HG02678 (cell line): ENCODE results near the gene ASB13.

Source experiments
- ATAC-seq: cut with Tn5 transposase; IDR thresholded peaks from one replicate; pipeline ENCODE4 v1.9.1; 2021; ENCODE audit warnings: mild to moderate bottlenecking, moderate library complexity; ENCODE audit not compliant: unreplicated experiment

The ASB13 gene

DNA sequence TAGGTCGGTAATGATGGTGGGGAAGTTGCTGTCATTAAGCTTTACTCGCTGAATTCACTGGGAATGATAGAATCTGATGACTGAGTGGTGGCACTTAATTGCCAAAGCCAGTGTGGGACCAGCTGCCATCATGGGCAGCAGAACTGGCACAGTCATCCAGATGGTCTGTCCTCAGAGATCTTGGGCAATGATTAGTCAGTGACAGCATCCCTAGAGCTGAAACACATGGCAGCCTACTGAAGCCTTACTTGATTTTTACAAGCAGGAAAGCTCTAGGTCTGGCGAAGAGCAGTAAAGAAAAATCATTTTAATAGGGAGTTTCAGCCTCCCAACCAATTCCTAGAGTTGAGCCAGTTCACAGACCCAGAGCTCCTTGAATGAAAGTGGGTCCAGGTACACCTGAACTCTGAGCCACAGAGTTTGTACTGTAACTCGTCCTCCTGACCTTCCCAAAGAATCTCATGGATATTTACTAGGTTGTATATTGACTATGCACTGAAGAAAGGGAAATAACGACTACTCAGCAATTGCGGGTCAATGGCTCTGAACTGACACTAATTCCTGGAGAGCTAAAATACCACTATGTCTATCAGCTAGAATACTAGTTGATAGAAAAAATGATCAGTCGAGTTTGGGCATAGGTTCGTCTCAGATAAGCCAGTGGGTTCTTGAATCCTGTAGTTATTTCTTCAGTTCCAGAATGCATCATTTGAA, 4.4 kb upstream of the ASB13 start:
- no peak for ATAC-seq

- ATAC-seq: no peak
Observed at GRCh38 chr10:5669604-5670003, 3.2 kb upstream of the ASB13 start.

DNA sequence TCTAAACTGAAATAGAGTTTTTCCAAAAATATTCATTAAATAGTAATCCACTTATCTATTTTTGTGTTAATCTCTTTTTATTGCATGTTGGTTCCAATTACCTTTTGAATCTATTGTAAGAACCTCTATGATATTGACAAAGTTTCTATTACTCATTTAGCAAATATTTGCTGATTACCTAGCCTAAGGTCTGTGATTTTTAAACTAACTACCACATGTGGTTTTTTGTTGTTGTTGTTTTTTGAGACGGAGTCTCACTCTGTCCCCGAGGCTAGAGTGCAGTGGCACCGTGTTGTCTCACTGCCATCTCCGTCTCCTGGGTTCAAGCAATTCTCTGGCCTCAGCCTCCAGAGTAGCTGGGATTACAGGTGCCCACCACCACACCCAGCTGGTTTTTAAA, 2.0 kb upstream of the ASB13 start:
- ATAC-seq: no peak

DNA sequence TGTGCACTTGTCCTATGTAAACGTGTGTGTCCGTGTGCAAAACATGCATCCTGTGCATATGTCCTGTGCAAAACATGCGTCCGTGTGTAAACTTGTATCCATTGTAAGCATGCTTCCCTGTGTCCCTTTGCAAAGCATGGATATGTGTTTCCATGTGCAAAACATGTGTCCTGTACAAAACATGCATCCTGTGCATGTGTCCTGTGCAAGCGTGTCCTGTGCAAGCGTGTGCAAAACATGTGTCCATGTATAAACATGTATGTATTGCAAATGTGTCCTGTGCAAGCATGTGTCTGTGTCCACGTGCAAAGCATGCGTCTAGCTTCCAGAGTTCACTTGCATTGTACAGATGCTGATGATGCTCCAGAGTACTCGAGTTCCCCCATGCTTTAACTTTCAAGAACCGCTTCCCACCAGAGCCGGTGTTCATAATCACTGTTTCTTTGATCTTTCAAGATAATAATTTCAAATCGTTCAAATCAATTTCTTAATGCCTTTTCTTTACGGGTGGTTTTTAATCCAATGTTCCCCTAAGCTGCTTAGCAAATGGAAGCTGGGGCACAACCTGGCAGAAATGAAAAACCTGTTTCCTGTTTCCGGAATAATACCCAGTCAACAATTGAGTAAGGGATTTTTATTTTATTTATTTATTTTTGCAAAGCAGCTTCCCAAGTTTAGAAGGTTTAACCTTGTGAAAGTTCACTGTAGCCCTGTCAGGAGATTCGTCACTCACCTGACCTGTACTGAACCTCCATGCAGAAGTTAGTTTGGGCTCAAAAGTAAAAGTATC, 641 bp upstream of the ASB13 start:
- no peak for ATAC-seq

DNA sequence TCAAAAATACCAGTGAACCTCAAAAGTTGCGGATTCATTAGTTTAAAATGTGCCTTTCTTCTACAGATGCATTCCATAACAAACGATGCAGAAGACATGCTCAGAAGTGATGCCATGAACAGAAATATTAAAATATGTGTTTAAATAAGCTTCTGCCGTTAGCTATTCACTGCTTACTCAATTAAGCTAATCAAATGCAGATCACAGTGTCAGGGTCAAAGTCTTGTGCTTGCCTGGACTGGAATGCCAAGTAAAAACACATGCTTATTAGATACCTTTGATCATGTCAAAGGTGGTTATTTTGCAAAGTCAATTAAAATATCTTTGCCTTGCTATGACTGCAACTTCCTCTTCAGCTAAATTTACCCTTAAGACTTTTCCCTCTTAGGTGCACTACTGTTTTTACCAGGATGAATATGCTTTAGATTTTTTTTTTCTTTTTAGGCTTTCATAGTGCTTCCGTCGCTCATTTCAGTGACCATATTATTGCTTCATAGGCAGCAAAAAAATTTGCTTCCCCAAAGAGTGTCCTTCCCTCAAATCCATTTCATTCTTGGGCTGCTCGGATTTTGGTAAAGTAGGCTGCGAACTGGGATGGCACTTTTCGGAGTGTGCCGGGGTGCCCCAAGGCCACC, 905 bp downstream of the ASB13 start:
- ATAC-seq: no peak

DNA sequence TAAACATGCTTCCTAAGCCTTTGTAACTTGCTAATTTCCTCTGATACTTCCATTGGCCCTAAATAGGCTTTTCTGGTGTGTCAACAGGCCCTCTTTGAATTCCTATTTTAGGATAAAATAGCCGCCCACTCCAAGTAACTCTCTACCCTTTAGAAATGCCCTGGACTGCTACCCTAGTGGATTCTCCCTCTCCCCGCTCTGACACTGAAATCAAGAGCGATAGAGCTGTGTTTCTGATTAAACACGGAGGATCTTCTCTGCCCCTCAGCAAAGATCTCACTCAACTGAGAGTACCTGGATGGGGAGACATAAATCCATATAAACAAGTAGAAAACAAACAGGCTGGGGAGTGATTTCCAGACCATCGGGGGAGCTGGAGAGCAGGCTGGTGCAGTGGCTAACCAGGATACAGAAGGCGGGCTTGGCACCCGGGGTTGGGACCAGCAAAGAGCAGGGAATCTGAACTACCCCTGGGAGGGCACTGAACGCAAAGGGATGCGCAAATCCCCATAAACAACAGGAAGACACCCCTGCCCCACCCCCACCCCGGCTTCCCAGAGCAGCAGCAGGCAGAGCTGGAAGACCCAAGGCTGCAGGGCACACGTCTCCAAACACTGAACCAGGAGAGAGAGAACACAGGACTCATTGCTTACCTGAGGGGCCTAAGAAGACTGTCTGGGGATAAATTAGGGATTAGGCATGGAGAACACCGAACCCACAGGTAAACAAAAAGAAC, 2.5 kb downstream of the ASB13 start:
- no peak for ATAC-seq

DNA sequence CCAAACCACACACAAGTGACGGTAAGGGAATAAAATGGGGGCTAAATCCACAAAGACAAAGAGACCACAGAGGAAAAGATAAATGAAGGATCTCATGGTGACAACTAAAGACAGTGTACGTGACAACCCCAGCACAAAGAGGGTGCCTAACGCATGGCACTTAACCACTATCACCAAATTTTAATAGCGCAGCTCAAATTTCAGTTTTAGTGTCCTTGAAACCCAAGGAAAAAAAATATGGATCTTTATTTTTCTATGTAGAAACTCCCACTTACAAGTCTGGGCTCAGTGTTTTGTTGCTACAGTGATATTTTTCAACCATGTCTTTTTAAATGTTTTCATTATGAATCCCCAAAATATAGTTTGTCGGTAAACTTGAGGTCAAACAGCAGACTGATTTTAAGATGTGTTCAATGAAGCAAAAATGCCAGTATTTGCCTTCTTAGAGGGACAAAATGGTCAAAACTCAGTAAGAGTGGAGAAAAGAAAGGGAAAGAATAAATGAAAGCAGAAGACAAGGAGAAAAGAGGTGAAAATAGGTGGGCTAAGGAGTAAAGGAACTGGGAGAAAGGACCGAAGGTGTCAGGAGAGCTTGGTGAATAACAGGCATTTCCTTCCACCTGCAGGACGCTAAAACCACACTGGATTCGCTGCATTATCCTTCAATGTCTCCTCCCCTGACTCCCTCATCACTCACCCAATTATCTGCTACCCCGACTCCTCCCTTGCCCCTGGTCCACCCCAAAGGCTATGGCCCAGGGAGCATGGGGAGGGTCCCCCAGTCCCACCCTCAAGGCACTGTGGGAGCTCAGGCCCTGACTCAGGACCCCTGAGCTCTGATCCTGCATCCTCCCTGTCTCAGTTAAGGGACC, 3.5 kb downstream of the ASB13 start:
- ATAC-seq: no peak

- no peak for ATAC-seq
Observed at GRCh38 chr10:5661043-5661442, 5.4 kb downstream of the ASB13 start.

DNA sequence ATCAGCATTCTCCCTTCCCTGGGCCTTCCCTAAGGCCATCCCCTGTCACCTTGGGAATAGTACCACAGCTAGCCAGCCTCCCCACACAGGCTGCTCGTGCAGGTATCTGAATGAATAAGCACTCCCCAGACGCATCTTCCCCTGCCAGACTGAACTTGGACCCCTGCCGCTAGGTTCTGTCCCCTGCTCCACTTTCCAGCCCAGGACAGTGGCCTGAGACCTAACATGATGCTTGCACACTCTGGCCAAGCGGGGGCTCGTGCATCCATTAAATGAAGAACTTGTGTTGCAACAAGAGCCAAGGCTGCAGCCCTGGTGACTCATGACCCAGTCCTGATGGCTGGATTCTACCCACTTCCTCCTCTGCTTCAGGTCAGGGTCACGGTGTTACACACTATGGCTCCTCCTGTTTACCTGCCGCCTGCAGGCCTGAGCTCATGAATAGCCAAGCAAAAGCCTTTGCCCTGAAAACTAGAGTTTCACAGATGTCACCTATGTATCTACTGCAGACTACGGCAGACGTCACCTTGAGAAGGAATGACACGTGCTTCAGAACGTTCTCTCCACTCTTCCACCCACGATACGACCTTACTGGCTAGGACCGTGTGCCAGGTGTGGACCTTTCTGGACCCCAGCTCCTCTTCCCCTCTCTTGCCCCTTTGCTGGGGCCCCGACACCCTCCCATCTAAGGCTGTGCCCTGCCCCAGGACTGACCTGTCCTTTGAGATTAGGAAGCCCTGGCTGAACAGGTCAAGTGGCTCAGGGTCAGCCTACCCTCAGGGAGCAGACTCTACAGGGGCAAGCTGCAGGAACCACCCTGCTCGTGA, 6.5 kb downstream of the ASB13 start:
- no peak for ATAC-seq

DNA sequence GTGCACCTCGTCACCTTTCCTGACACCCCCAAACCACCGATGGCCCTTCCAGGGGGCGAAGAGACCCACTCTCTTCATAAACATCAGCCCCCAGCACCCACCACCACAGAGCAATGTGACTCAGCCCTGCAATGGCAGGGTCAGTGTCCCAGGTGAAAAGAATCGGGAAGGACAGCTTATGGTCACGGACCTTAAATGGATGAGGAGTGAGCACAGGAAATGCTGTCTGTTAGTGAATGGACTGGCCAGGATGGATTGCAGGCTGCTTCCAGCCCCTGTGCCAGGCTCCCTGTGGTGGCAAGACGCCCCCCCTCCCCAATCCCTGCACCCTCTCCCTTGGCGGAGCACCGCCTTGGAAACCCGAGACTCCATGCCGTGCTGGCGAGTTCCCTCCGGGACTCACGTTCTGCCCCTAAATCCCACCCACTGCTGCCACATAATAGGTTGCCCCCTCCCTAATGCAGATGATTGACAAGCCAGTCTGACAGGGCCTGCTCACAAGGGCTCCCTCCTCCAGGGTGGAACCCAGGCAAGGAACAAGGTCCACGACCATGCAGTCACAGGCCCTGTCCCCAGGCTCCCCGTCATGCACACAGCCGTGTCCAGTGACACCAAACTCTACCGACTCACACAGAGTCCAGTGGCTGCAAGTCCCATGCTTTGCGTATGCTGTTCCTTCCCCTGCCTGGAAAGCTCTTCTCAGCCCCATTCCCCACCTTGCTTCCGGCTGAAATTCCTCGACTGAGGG, 7.3 kb downstream of the ASB13 start:
- ATAC-seq: no peak

GRCh38 chr10:5656737-5657579, 9.4 kb downstream of the ASB13 start:
- no peak for ATAC-seq

DNA sequence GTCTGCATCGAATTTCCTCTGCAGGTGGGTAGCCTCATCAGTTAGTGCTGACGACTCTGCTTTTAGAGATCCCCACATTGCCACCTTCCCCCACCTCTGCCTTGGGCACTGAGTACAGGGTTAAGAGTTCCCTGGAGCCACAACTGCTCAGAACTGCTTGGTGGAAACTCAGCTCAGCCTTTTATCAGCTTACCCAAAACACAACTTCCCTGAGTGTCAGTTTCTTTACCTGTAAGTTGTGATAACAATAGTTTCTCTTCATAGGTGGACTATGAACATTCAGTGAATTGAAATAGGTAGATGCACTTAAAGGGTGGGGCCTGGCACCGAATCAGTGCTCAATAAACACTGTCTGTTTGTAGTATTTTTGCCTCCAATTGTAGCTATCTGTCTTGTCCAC, 11.3 kb downstream of the ASB13 start:
- ATAC-seq: no peak

DNA sequence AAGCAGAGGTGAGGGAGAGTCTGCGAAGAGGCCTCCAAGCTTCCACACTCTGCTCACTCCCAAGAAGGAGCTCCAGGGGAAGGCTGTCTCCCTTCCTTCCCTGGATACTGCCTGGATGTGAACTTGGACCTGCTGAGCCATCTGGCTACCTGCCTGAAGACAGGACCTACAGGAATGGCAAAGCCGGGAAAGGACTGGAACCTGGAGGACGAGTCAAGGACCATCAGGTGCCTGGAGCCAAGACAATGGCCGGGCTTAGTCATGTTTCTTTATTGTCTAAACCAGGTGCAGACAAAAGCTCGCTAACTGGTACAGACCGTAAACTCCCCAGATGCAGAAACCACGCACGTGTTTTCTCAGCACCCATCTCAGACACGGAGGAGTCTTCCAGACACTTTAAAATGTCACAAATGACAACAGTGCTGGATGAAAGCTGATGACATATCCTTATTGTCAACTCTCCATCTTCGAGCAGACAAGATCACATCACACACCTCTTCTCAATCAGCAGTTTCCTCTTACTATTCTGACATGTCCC, 12.1 kb downstream of the ASB13 start:
- ATAC-seq: no peak

DNA sequence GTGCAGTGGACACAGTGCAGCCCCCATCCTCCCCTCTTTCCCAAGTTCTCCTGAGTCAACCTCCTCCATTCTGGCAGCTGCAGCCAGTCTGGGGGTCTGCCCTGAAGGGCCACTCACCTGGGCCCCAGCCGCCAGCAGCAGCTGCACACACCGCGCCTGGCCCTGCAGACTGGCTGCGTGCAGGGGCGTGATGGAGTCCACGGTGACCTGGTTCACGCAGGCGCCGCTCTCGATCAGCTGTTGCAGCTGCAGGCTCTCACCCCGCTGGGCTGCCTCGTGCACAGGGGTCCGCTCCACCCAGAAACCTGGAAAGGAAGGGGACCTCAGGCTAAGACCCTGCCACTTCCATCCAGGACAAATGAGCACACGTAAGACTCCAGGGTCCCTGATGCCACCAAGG, 13.6 kb downstream of the ASB13 start:
- ATAC-seq: no peak

DNA sequence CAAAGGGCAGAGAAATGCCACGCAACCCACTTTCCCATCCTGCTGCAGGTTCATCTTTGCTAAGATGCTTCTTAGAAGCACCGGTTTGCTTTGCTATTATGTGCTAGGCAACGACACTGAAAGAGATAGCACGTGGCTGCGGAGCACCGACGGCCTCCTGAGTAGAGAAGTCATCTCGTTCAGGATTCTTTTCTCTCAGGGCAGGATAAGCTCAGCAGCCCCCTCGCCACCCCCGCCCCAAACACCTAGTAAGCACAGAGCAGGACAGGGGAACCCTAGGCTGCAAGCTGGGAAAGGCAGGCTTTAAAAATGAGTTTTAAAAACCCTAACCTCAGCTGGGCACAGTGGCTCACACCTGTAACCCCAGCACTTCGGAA, 15.0 kb downstream of the ASB13 start:
- no peak for ATAC-seq

- no peak for ATAC-seq
Observed at GRCh38 chr10:5650664-5651387, 15.6 kb downstream of the ASB13 start.

DNA sequence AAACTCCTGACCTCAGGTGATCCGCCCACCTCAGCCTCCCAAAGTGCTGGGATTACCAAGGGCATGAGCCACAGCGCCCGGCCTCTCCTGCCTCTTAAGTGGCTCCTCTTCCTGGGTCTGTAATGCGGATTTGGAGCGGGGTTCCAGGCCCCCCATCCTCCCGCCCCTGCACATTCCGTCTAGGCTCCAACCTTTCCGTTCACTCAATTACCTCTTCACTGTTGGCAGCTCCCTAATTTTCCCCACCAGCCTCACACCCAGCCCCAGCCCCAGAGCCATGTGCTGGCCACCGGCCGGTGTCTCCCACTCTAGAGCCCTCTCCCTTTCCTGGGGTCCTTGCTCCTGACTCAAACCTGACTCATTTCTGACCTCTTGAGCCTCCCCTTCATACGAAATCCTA, 16.6 kb downstream of the ASB13 start:
- no peak for ATAC-seq
